ENCODE results near the gene C16orf92. TPM values are rescaled to one million over a fixed set of nuclear protein-coding genes. Genes with fewer than 3 reads are reported as not detected.

Gene C16orf92
- total and polyA plus RNA-seq, 2 of the 13 experiments (the other 11 are each of a cell fraction or from before 2014, with no cell fraction given): not detected

- 0 out of 2 replicates have a peak, but pooled peaks have one; percentile 34 for TF ChIP-seq RNF219 (CRISPR knock-in tag; IDR thresholded peaks at IDR 0.05)
- TF ChIP-seq ZNF264 (CRISPR knock-in tag; IDR thresholded peaks at IDR 0.05): no peak
- no peak for TF ChIP-seq MTA1 (CRISPR knock-in tag; IDR thresholded peaks at IDR 0.05; ENCODE audit: borderline replicate concordance)
Observed at GRCh38 chr16:29975134-29975538, 47.9 kb upstream of the C16orf92 start (continued).

- peaks cover 30% of the 10 kb centered on the region for H3K4me1 ChIP-seq (ENCODE audit: insufficient read depth, low read length)
- H3K27me3 ChIP-seq (ENCODE audit: control insufficient read depth in 1 of 2, insufficient read depth in 2 of 2, low read length in 2 of 2): no peaks in the 10 kb centered on the region; a peak in 1 of 5 replicates
- intact Hi-C loops (cut with micrococcal nuclease; ENCODE audit: unreplicated experiment): no loop called here
- peak overlapping the region; percentile 93 for H3K4me2 ChIP-seq (ENCODE audit: low read depth, low read length)
- H3K4me3 ChIP-seq (replicated peaks in 1 of 3; ENCODE audit: insufficient read depth in 1 of 3, low read depth in 2 of 3, low read length in 3 of 3): peak overlapping the region; percentile 86 to 99 (median 91)
- peaks cover 23% of the 10 kb centered on the region for H4K20me1 ChIP-seq (ENCODE audit: insufficient read depth, low read length)
- FAIRE-seq (no peak), ATAC-seq (no peak), DNase-seq (ENCODE audit: low spot score) (no peak)
- H3K36me3 ChIP-seq (replicated peaks in 1 of 2; ENCODE audit: control insufficient read depth in 1 of 2, insufficient read depth in 2 of 2, low read length in 2 of 2): peaks cover 29 to 43% of the 10 kb centered on the region in 2 experiments
- in situ Hi-C loops (cut with HindIII; ENCODE audit: extremely low pct_ligation_motif_present, low pct_unique_long_range_greater_than_20kb): no loop called here
- no peaks in the 10 kb centered on the region for H3K9me3 ChIP-seq (ENCODE audit: low read length)
- BruUV-seq (replicated peaks): no TSS peak
- H2AFZ ChIP-seq (ENCODE audit: low read length): no peak overlapping the region
- peaks cover 38% of the 10 kb centered on the region for H3K79me2 ChIP-seq (ENCODE audit: insufficient read depth, low read length)
- ChIA-PET CTCF (ENCODE audit: low intra/inter-chr PET ratio, low total read pairs) (no interaction called here), POLR2A (interaction anchor here (0.9 to 4.7 kb wide), 5 partner anchors 16 to 169 kb away, joined by 3 to 42 read pairs (median 4); partner anchors contain the start of genes ASPHD1, KCTD13 and SEZ6L2)
- WGBS (ENCODE audit: low lambda C conversion rate): 37% methylated on average over 6 of the region's 6 CpGs
- H3K27ac ChIP-seq (ENCODE audit: extremely low read length, insufficient read depth, low read length): peak overlapping the region; percentile 2
- H3K9ac ChIP-seq (ENCODE audit: insufficient read depth, low read depth, low read length): peak overlapping the region; percentile 89
- TF ChIP-seq CSRNP2 (CRISPR knock-in tag; conservative IDR thresholded peaks at IDR 0.05; ENCODE audit: low read depth) (no peak), FOSL1 (CRISPR knock-in tag; IDR thresholded peaks at IDR 0.05; ENCODE audit: borderline replicate concordance) (no peak), NPAS2 (CRISPR knock-in tag; IDR thresholded peaks at IDR 0.05; ENCODE audit: borderline replicate concordance) (no peak), SMAD1 (CRISPR knock-in tag; IDR thresholded peaks at IDR 0.05; ENCODE audit: borderline replicate concordance, low read depth) (no peak), TFDP2 (CRISPR knock-in tag; IDR thresholded peaks at IDR 0.05) (no peak), NFIC (IDR thresholded peaks at IDR 0.05; ENCODE audit: low read length) (no peak), MTA3 (CRISPR knock-in tag; IDR thresholded peaks at IDR 0.05) (no peak), PHB2 (IDR thresholded peaks at IDR 0.05; ENCODE audit: partially characterized antibody) (no peak), ZNF629 (CRISPR knock-in tag; conservative IDR thresholded peaks at IDR 0.05) (0 out of 2 replicates have a peak, but pooled peaks have one; percentile 21)
Observed at GRCh38 chr16:29975811-29976511, 47.0 kb upstream of the C16orf92 start.
